ENCODE data around the gene ABHD17B.

ABHD17B gene

DNA sequence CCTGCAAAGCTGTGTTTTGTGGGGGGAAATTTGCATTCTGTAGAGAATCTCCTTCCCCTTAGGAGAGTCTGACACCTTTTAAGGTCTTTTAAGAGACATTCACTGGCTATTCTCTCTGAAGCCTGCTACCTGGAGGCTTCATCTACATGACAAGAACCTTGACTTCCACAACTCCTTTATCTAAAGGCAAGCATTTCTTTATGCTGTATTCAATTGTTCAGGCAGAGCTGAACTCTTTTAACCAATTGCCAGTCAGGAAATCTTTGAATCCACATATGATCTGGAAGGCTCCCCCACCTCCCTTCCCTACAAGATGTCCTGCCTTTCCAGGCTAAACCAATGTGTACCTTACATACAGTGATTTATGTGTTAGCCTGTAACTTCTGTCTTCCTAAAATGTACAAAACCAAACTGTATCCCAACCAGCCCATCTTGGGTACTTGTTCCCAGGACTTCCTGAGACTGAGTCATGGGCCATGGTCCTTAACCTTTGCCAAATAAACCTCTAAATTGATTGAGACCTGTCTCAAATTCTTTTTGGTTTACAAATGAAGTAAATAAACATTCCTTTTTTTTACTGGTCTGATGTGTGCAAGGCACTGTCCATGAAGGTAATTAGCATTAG is 10.3 kb upstream of the ABHD17B start:
- Histone ChIP-seq H2BK5ac (ENCODE audit: low read depth, low read length, poor library complexity) (no peak overlapping the region), H3K18ac (ENCODE audit: low read length) (no peak overlapping the region), H3K4me1 (ENCODE audit: control insufficient read depth in 1 of 2, insufficient read depth in 2 of 2, low read length in 2 of 2) (no peaks in the 10 kb centered on the region), H3K9me3 (ENCODE audit: insufficient read depth, low read depth, low read length) (no peaks in the 10 kb centered on the region), H3K23ac (ENCODE audit: low read length) (no peak overlapping the region), H3K9ac (ENCODE audit: low read length) (no peak overlapping the region), H3K27ac (ENCODE audit: low read depth, low read length) (no peak overlapping the region), H3K4me3 (ENCODE audit: low read depth, low read length) (no peak overlapping the region), H2BK120ac (ENCODE audit: insufficient read depth, low read length, poor library complexity) (no peak overlapping the region), H4K91ac (ENCODE audit: low read depth, low read length) (no peak overlapping the region), H3K79me1 (ENCODE audit: low read length) (no peaks in the 10 kb centered on the region), H3K14ac (ENCODE audit: low read length) (no peak overlapping the region), H3K4ac (ENCODE audit: low read depth, low read length) (no peak overlapping the region), H2AK5ac (ENCODE audit: low read length) (no peak overlapping the region), H2AFZ (ENCODE audit: insufficient read depth, low read length, poor library complexity) (no peak overlapping the region), H3K36me3 (ENCODE audit: control insufficient read depth in 1 of 2, insufficient read depth in 2 of 2, low read length in 2 of 2) (peaks cover 0 to 5% of the 10 kb centered on the region in 2 experiments), H2BK12ac (ENCODE audit: low read length) (no peak overlapping the region), H4K8ac (ENCODE audit: low read depth, low read length) (no peak overlapping the region), H3K27me3 (ENCODE audit: insufficient read depth, low read length) (no peaks in the 10 kb centered on the region), H3K79me2 (ENCODE audit: control insufficient read depth, insufficient read depth, low read length, poor library complexity) (no peaks in the 10 kb centered on the region), H4K12ac (ENCODE audit: low read depth, low read length) (no peak overlapping the region), H3K4me2 (ENCODE audit: low read length) (no peak overlapping the region)
- DNase-seq: no peak

DNA sequence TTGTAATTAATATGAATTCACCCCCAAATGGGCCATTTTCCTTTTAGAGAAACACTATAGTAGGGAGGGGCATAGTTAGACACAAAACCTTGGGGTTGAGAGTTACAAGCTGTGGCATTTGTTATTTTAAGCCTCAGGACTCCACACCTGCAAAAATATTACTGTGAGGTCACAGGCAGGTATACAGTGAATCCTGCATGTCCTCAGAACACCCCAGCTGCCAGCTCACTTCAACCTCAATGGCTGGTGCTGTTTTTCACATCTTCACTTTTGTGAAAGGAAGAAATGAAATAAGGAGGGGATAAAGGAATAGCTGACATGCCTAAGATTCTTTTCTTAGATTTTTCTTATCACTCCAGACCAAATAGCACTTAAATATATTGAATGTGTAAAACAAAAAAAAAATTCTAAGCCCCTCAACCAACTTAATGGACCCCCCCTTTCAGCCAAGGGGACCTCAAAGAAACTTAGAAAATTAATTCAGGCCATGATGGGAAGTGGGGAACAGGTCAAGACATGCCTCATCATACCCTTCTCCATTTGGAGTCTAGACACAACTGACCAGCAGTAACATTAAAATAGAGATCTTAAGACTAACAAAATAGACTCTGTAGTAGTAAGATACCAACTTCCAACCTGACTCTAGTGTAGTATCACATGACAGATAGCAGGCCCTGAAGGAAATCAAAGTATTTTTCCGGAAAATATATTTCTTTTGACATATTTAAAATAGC is 9.6 kb upstream of the ABHD17B start:
- Histone ChIP-seq H3K36me3 (ENCODE audit: control insufficient read depth in 1 of 2, insufficient read depth in 2 of 2, low read length in 2 of 2) (peaks cover 0 to 5% of the 10 kb centered on the region in 2 experiments), H3K27ac (ENCODE audit: low read depth, low read length) (no peak overlapping the region), H4K91ac (ENCODE audit: low read depth, low read length) (no peak overlapping the region), H3K27me3 (ENCODE audit: insufficient read depth, low read length) (no peaks in the 10 kb centered on the region), H2AK5ac (ENCODE audit: low read length) (no peak overlapping the region), H3K79me1 (ENCODE audit: low read length) (no peaks in the 10 kb centered on the region), H2BK120ac (ENCODE audit: insufficient read depth, low read length, poor library complexity) (peak overlapping the region; percentile 22), H3K9me3 (ENCODE audit: insufficient read depth, low read depth, low read length) (no peaks in the 10 kb centered on the region), H2BK12ac (ENCODE audit: low read length) (no peak overlapping the region), H2AFZ (ENCODE audit: insufficient read depth, low read length, poor library complexity) (no peak overlapping the region), H4K12ac (ENCODE audit: low read depth, low read length) (no peak overlapping the region), H4K8ac (ENCODE audit: low read depth, low read length) (no peak overlapping the region), H3K9ac (ENCODE audit: low read length) (no peak overlapping the region), H3K4me3 (ENCODE audit: low read depth, low read length) (no peak overlapping the region), H2BK5ac (ENCODE audit: low read depth, low read length, poor library complexity) (no peak overlapping the region), H3K4me1 (ENCODE audit: control insufficient read depth in 1 of 2, insufficient read depth in 2 of 2, low read length in 2 of 2) (no peaks in the 10 kb centered on the region), H3K14ac (ENCODE audit: low read length) (no peak overlapping the region), H3K4me2 (ENCODE audit: low read length) (no peak overlapping the region), H3K23ac (ENCODE audit: low read length) (no peak overlapping the region), H3K79me2 (ENCODE audit: control insufficient read depth, insufficient read depth, low read length, poor library complexity) (no peaks in the 10 kb centered on the region), H3K4ac (ENCODE audit: low read depth, low read length) (no peak overlapping the region), H3K18ac (ENCODE audit: low read length) (no peak overlapping the region)
- WGBS (ENCODE audit: extremely low coverage, insufficient coverage, insufficient read length): no CpG with 5 or more reads among the region's 1 CpG
- DNase-seq: no peak

GRCh38 chr9:71918419-71918818 is 7.4 kb upstream of the ABHD17B start:
- H3K4me1 ChIP-seq (ENCODE audit: control insufficient read depth in 1 of 2, insufficient read depth in 2 of 2, low read length in 2 of 2): no peaks in the 10 kb centered on the region
- H3K79me1 ChIP-seq (ENCODE audit: low read length): no peaks in the 10 kb centered on the region
- H3K27ac ChIP-seq (ENCODE audit: low read depth, low read length): no peak overlapping the region
- no peaks in the 10 kb centered on the region for H3K27me3 ChIP-seq (ENCODE audit: insufficient read depth, low read length)
- no peak overlapping the region for H3K18ac ChIP-seq (ENCODE audit: low read length)
- no peak overlapping the region for H4K8ac ChIP-seq (ENCODE audit: low read depth, low read length)
- H3K79me2 ChIP-seq (ENCODE audit: control insufficient read depth, insufficient read depth, low read length, poor library complexity): no peaks in the 10 kb centered on the region
- H2BK120ac ChIP-seq (ENCODE audit: insufficient read depth, low read length, poor library complexity): no peak overlapping the region
- no peak overlapping the region for H3K23ac ChIP-seq (ENCODE audit: low read length)
- H2BK5ac ChIP-seq (ENCODE audit: low read depth, low read length, poor library complexity): no peak overlapping the region
- no peak overlapping the region for H3K4me2 ChIP-seq (ENCODE audit: low read length)
- H3K4ac ChIP-seq (ENCODE audit: low read depth, low read length): no peak overlapping the region
- peaks cover 0 to 5% of the 10 kb centered on the region in 2 experiments for H3K36me3 ChIP-seq (ENCODE audit: control insufficient read depth in 1 of 2, insufficient read depth in 2 of 2, low read length in 2 of 2)
- H4K12ac ChIP-seq (ENCODE audit: low read depth, low read length): no peak overlapping the region
- no peak overlapping the region for H3K9ac ChIP-seq (ENCODE audit: low read length)
- no peaks in the 10 kb centered on the region for H3K9me3 ChIP-seq (ENCODE audit: insufficient read depth, low read depth, low read length)
- no peak overlapping the region for H2AK5ac ChIP-seq (ENCODE audit: low read length)
- H4K91ac ChIP-seq (ENCODE audit: low read depth, low read length): no peak overlapping the region
- no CpG with 5 or more reads among the region's 5 CpGs for WGBS (ENCODE audit: extremely low coverage, insufficient coverage, insufficient read length)
- no peak overlapping the region for H2AFZ ChIP-seq (ENCODE audit: insufficient read depth, low read length, poor library complexity)
- DNase-seq: no peak
- H3K4me3 ChIP-seq (ENCODE audit: low read depth, low read length): no peak overlapping the region
- no peak overlapping the region for H3K14ac ChIP-seq (ENCODE audit: low read length)
- H2BK12ac ChIP-seq (ENCODE audit: low read length): no peak overlapping the region

- Histone ChIP-seq H3K27ac (ENCODE audit: low read depth, low read length) (no peak overlapping the region), H3K79me1 (ENCODE audit: low read length) (no peaks in the 10 kb centered on the region), H4K91ac (ENCODE audit: low read depth, low read length) (no peak overlapping the region), H3K18ac (ENCODE audit: low read length) (no peak overlapping the region), H3K79me2 (ENCODE audit: control insufficient read depth, insufficient read depth, low read length, poor library complexity) (peaks cover 3% of the 10 kb centered on the region), H2BK5ac (ENCODE audit: low read depth, low read length, poor library complexity) (no peak overlapping the region), H2AK5ac (ENCODE audit: low read length) (no peak overlapping the region), H4K12ac (ENCODE audit: low read depth, low read length) (no peak overlapping the region), H3K4me1 (ENCODE audit: control insufficient read depth in 1 of 2, insufficient read depth in 2 of 2, low read length in 2 of 2) (peaks cover 4 to 5% of the 10 kb centered on the region in 2 experiments), H4K8ac (ENCODE audit: low read depth, low read length) (no peak overlapping the region), H3K9me3 (ENCODE audit: insufficient read depth, low read depth, low read length) (no peaks in the 10 kb centered on the region), H3K4me3 (ENCODE audit: low read depth, low read length) (no peak overlapping the region), H2BK12ac (ENCODE audit: low read length) (no peak overlapping the region), H3K27me3 (ENCODE audit: insufficient read depth, low read length) (no peaks in the 10 kb centered on the region), H2AFZ (ENCODE audit: insufficient read depth, low read length, poor library complexity) (no peak overlapping the region), H3K4me2 (ENCODE audit: low read length) (no peak overlapping the region), H2BK120ac (ENCODE audit: insufficient read depth, low read length, poor library complexity) (no peak overlapping the region), H3K9ac (ENCODE audit: low read length) (no peak overlapping the region), H3K4ac (ENCODE audit: low read depth, low read length) (no peak overlapping the region), H3K14ac (ENCODE audit: low read length) (no peak overlapping the region), H3K36me3 (ENCODE audit: control insufficient read depth in 1 of 2, insufficient read depth in 2 of 2, low read length in 2 of 2) (peaks cover 0 to 5% of the 10 kb centered on the region in 2 experiments), H3K23ac (ENCODE audit: low read length) (no peak overlapping the region)
- no peak for DNase-seq
Measured at GRCh38 chr9:71916834-71917534, 6.0 kb upstream of the ABHD17B start.

Measured in trophoblast cell (in vitro differentiated cells and primary cell).